ENCODE data around the gene SYMPK. TPM values are rescaled to one million over a fixed set of nuclear protein-coding genes. Genes with fewer than 3 reads are reported as not detected.

The SYMPK gene
- total RNA-seq, 2 experiments from 2014 or later: 84.4 to 118 TPM

GRCh38 chr19:45821103-45821521 is 41.8 kb downstream of the SYMPK start:
- Histone ChIP-seq H3K9me3 (ENCODE audit: low read length) (no peaks in the 10 kb centered on the region), H3K36me3 (ENCODE audit: insufficient read depth, low read length) (peaks cover 64% of the 10 kb centered on the region), H3K9me2 (ENCODE audit: insufficient read depth, low read length) (no peaks in the 10 kb centered on the region), H3K27ac (ENCODE audit: low read depth, low read length, poor library complexity, severe bottlenecking) (no peak overlapping the region), H3K79me2 (ENCODE audit: insufficient read depth, low read depth, low read length) (no peaks in the 10 kb centered on the region), H3K4me3 (ENCODE audit: low read depth, low read length, poor library complexity, severe bottlenecking) (no peak overlapping the region), H3K4me2 (ENCODE audit: low read length) (no peak overlapping the region), H4K20me1 (ENCODE audit: insufficient read depth, low read length) (no peaks in the 10 kb centered on the region), H2AFZ (ENCODE audit: low read length) (no peak overlapping the region), H3K4me1 (ENCODE audit: insufficient read depth, low read length, poor library complexity, severe bottlenecking) (peaks cover 5% of the 10 kb centered on the region)
- CTCF ChIA-PET (ENCODE audit: unreplicated experiment): no interaction called here
- intact Hi-C loops (cut with micrococcal nuclease; ENCODE audit: unreplicated experiment): no loop called here
- POLR2A ChIA-PET: no interaction called here
- no TSS peak for BruUV-seq (replicated peaks)
- DNase-seq (ENCODE audit: low spot score): no peak
- TF ChIP-seq EZH2phosphoT487 (IDR thresholded peaks at IDR 0.05; ENCODE audit: borderline replicate concordance, low read depth, low read length): no peak

- Histone ChIP-seq H3K4me3 (ENCODE audit: low read depth, low read length, poor library complexity, severe bottlenecking) (no peak overlapping the region), H3K9me2 (ENCODE audit: insufficient read depth, low read length) (no peaks in the 10 kb centered on the region), H3K9me3 (ENCODE audit: low read length) (no peaks in the 10 kb centered on the region), H3K79me2 (ENCODE audit: insufficient read depth, low read depth, low read length) (no peaks in the 10 kb centered on the region), H3K36me3 (ENCODE audit: insufficient read depth, low read length) (peaks cover 65% of the 10 kb centered on the region), H4K20me1 (ENCODE audit: insufficient read depth, low read length) (no peaks in the 10 kb centered on the region), H3K4me2 (ENCODE audit: low read length) (no peak overlapping the region), H3K4me1 (ENCODE audit: insufficient read depth, low read length, poor library complexity, severe bottlenecking) (peaks cover 5% of the 10 kb centered on the region), H2AFZ (ENCODE audit: low read length) (no peak overlapping the region), H3K27ac (ENCODE audit: low read depth, low read length, poor library complexity, severe bottlenecking) (no peak overlapping the region)
- no peak for TF ChIP-seq EZH2phosphoT487 (IDR thresholded peaks at IDR 0.05; ENCODE audit: borderline replicate concordance, low read depth, low read length)
- TF ChIP-seq CTCF (conservative IDR thresholded peaks at IDR 0.05; ENCODE audit: low read length): no peak
- intact Hi-C loops (cut with micrococcal nuclease; ENCODE audit: unreplicated experiment): no loop called here
- POLR2A ChIA-PET: no interaction called here
- no TSS peak for BruUV-seq (replicated peaks)
- CTCF ChIA-PET (ENCODE audit: unreplicated experiment): no interaction called here
- DNase-seq (ENCODE audit: low spot score): no peak
Observed at GRCh38 chr19:45820413-45821102, 42.4 kb downstream of the SYMPK start.

GRCh38 chr19:45819769-45820168 is 43.2 kb downstream of the SYMPK start:
- peaks cover 65% of the 10 kb centered on the region for H3K36me3 ChIP-seq (ENCODE audit: insufficient read depth, low read length)
- no peaks in the 10 kb centered on the region for H3K9me3 ChIP-seq (ENCODE audit: low read length)
- ChIA-PET CTCF (ENCODE audit: unreplicated experiment) (no interaction called here), POLR2A (no interaction called here)
- intact Hi-C loops (cut with micrococcal nuclease; ENCODE audit: unreplicated experiment): no loop called here
- TF ChIP-seq CTCF (conservative IDR thresholded peaks at IDR 0.05; ENCODE audit: low read length) (no peak), EZH2phosphoT487 (IDR thresholded peaks at IDR 0.05; ENCODE audit: borderline replicate concordance, low read depth, low read length) (no peak)
- H3K27ac ChIP-seq (ENCODE audit: low read depth, low read length, poor library complexity, severe bottlenecking): no peak overlapping the region
- no peaks in the 10 kb centered on the region for H3K79me2 ChIP-seq (ENCODE audit: insufficient read depth, low read depth, low read length)
- H3K9me2 ChIP-seq (ENCODE audit: insufficient read depth, low read length): no peaks in the 10 kb centered on the region
- no peak overlapping the region for H2AFZ ChIP-seq (ENCODE audit: low read length)
- no peaks in the 10 kb centered on the region for H4K20me1 ChIP-seq (ENCODE audit: insufficient read depth, low read length)
- BruUV-seq (replicated peaks): no TSS peak
- H3K4me3 ChIP-seq (ENCODE audit: low read depth, low read length, poor library complexity, severe bottlenecking): no peak overlapping the region
- DNase-seq (ENCODE audit: low spot score): no peak
- H3K4me1 ChIP-seq (ENCODE audit: insufficient read depth, low read length, poor library complexity, severe bottlenecking): peaks cover 5% of the 10 kb centered on the region
- H3K4me2 ChIP-seq (ENCODE audit: low read length): no peak overlapping the region

All from OCI-LY7 (cell line).